HFFc6 (cell line): ENCODE measurements around the gene SEMA4C. TPM values are rescaled to one million over a fixed set of nuclear protein-coding genes. Genes with fewer than 3 reads are reported as not detected.

Experiments
- DNase-seq: peaks from one replicate; pipeline ENCODE4 v3.0.0-alpha.2; 2018
- H3K27ac Mint-ChIP-seq: 2 replicates; pipeline ENCODE4 v1.8.0; 2020; ENCODE audit warnings: mild to moderate bottlenecking, mixed read lengths
- H3K27me3 Mint-ChIP-seq: 2 replicates; pipeline ENCODE4 v1.8.0; 2021; ENCODE audit warnings: mild to moderate bottlenecking, moderate library complexity, mixed read lengths; ENCODE audit not compliant: insufficient read depth
- H3K36me3 Mint-ChIP-seq: 2 replicates; pipeline ENCODE4 v1.8.0; 2021; ENCODE audit warnings: low read depth, mixed read lengths
- H3K4me1 Mint-ChIP-seq: 2 replicates; pipeline ENCODE4 v1.8.0; 2020; ENCODE audit warnings: low read depth, mixed read lengths
- H3K4me3 Mint-ChIP-seq: 2 replicates; pipeline ENCODE4 v1.8.0; 2020; ENCODE audit warnings: mild to moderate bottlenecking, moderate library complexity, mixed read lengths
- H3K9me3 Mint-ChIP-seq: 2 replicates; pipeline ENCODE4 v1.8.0; 2020; ENCODE audit warnings: mild to moderate bottlenecking, mixed read lengths
- CTCF ChIP-seq: fragments of 200-600 bp; sonication (generic); IDR thresholded peaks from 2 replicates; pipeline ENCODE4 v1.5.0; 2021; ENCODE audit warnings: antibody characterized with exemption, mild to moderate bottlenecking
- total RNA-seq, 6 experiments: library from RNA; stranded (reverse); fragmentation: NEBNext Ultra II Directional; extraction: Animal tissue kit (Norgen Biotek cat#: 25700); gene quantifications; 2 replicates in 1 of 6; 3 replicates in 5 of 6; pipeline ENCODE4 v1.2.3, GENCODE V29; 2021

The SEMA4C gene
- total RNA-seq, 6 experiments from 2014 or later: 11.6 to 13.7 (median 12.7) TPM

DNA sequence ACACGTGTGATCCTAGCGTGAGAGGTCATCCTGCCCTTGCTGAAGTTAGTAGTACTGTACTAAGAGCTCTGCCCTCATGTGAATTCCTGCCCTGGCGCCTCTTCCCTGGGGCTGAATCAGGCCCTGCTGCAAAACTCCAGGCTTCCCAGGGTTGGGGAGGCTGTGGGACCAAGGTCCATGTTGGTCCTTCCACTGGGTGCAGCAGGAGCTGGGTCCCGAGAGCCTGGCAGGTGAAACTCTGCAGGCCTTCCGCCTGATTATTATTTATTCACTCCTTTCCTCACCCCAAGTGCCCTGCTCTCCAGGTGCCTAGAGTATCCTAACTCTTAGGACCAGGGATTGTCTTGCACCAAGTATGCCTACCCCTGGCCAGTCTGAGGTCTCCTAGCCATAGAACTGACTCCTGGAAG, 59.1 kb downstream of the SEMA4C start:
- no peak for DNase-seq
- H3K9me3 Mint-ChIP-seq: no peaks in the 10 kb centered on the region
- H3K36me3 Mint-ChIP-seq: no peaks in the 10 kb centered on the region
- H3K4me1 Mint-ChIP-seq: peaks cover 9% of the 10 kb centered on the region
- no peak overlapping the region for H3K27ac Mint-ChIP-seq
- no peak overlapping the region for H3K4me3 Mint-ChIP-seq
- no peak for TF ChIP-seq CTCF
- H3K27me3 Mint-ChIP-seq: no peaks in the 10 kb centered on the region; the same call in 1 of the 2 replicates

GRCh38 chr2:96809951-96810782, 59.7 kb downstream of the SEMA4C start:
- Mint-ChIP-seq H3K27ac (no peak overlapping the region), H3K4me3 (no peak overlapping the region), H3K36me3 (no peaks in the 10 kb centered on the region), H3K9me3 (no peaks in the 10 kb centered on the region), H3K27me3 (no peaks in the 10 kb centered on the region; the same call in 1 of the 2 replicates), H3K4me1 (peaks cover 4% of the 10 kb centered on the region)
- DNase-seq: no peak
- TF ChIP-seq CTCF: no peak

Other genes with a start within 250 kb of the SEMA4C start
- 10 to 100 TPM; 19.3 to 28.3 (median 26.7) TPM for gene KANSL3, start 231.8 kb downstream of the SEMA4C start, total RNA-seq
- gene FER1L5, start 227.3 kb downstream of the SEMA4C start, total RNA-seq: not detected
- 10 to 100 TPM; 24.3 to 27.7 (median 26.4) TPM for gene LMAN2L, start 130.0 kb downstream of the SEMA4C start, total RNA-seq
- 1 to 10 TPM; 4.4 to 5.4 (median 5.1) TPM for gene CNNM4, start 109.2 kb downstream of the SEMA4C start, total RNA-seq
- 1 to 10 TPM; 6.3 to 10.0 (median 8.5) TPM for gene CNNM3, start 53.8 kb downstream of the SEMA4C start, total RNA-seq
- 1 to 10 TPM in 4 of 6 experiments, under 1 TPM in 2; 0.71 to 1.8 (median 1.3) TPM for gene ANKRD23, start 26.1 kb downstream of the SEMA4C start, total RNA-seq
- gene ANKRD39, start 12.1 kb downstream of the SEMA4C start, total RNA-seq: 10 to 100 TPM; 14.7 to 16.3 (median 15.3) TPM
- not detected for gene FAM178B, start 116.5 kb upstream of the SEMA4C start, total RNA-seq
- gene FAHD2B, start 224.8 kb upstream of the SEMA4C start, total RNA-seq: 1 to 10 TPM; 2.7 to 6.6 (median 3.9) TPM
- 1 to 10 TPM; 4.3 to 6.9 (median 5.7) TPM for gene ANKRD36, start 243.1 kb upstream of the SEMA4C start, total RNA-seq